RWPE2 (cell line): ENCODE measurements around the gene COL25A1.
A peak's percentile ranks its signal among the peaks of the same experiment; 100 is the strongest.

ENCODE experiments used
- ATAC-seq: fragments of 200-7000 bp; cut with Tn5 transposase; 3 replicates; pipeline ENCODE4 v1.9.1; 2021; ENCODE audit warnings: low read depth
- DNase-seq: peaks from one replicate; pipeline ENCODE4 v3.0.0-alpha.2; 2020; ENCODE audit warnings: low spot score
- H3K27ac ChIP-seq: fragments of 450-650 bp; 2 replicates; pipeline ENCODE4 v1.5.1; 2017; ENCODE audit warnings: mild to moderate bottlenecking; ENCODE audit not compliant: poor library complexity, severe bottlenecking
- H3K27me3 ChIP-seq: fragments of 250-450 bp; sonication (Bioruptor Pico); 2 replicates; pipeline ENCODE4 v1.5.1; 2021; ENCODE audit warnings: mild to moderate bottlenecking, moderate library complexity; ENCODE audit not compliant: insufficient read depth, poor library complexity, severe bottlenecking
- H3K36me3 ChIP-seq: fragments of 250-450 bp; sonication (Bioruptor Pico); 2 replicates; pipeline ENCODE4 v1.5.1; 2020; ENCODE audit warnings: low read depth, mild to moderate bottlenecking, moderate library complexity
- H3K4me1 ChIP-seq: fragments of 250-450 bp; sonication (Bioruptor Pico); 2 replicates; pipeline ENCODE4 v1.5.1; 2021; ENCODE audit warnings: mild to moderate bottlenecking, moderate library complexity; ENCODE audit not compliant: insufficient read depth, poor library complexity, severe bottlenecking
- H3K4me3 ChIP-seq: fragments of 250-450 bp; sonication (Bioruptor Pico); 2 replicates; pipeline ENCODE4 v1.5.1; 2021; ENCODE audit warnings: mild to moderate bottlenecking, moderate library complexity; ENCODE audit not compliant: severe bottlenecking
- H3K9me3 ChIP-seq: fragments of 250-450 bp; sonication (Bioruptor Pico); 2 replicates; pipeline ENCODE4 v1.5.1; 2021; ENCODE audit warnings: mild to moderate bottlenecking, moderate library complexity; ENCODE audit not compliant: severe bottlenecking
- TF ChIP-seq, protein P1 (sequence below): fragments of 450-650 bp; IDR thresholded peaks from one replicate; pipeline ENCODE4 v1.5.1; 2017; ENCODE audit warnings: mild to moderate bottlenecking, moderate library complexity; ENCODE audit not compliant: poor library complexity, severe bottlenecking

The COL25A1 gene

DNA sequence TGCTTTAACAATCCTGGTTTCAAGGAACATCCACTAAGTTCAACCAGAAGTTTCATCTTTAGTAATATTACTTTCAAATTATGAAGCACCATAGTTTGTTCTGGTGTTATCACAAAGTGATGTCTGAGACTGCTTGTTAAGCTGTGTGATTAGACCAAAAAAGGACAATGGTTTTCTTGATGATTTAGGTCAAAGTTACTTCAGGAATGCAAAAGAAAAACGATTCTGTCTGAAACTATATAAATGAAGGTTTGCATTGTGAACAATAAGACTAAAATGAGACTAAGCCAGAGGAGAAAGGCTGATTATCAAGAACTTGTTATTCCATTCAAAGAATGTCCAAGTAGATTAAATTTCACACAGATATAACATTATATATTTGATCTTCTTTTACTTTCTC is 417.2 kb downstream of the COL25A1 start:
- Histone ChIP-seq H3K36me3 (no peaks in the 10 kb centered on the region), H3K4me1 (peaks cover 10% of the 10 kb centered on the region), H3K4me3 (no peak overlapping the region), H3K27ac (no peak overlapping the region), H3K27me3 (no peaks in the 10 kb centered on the region), H3K9me3 (no peaks in the 10 kb centered on the region)
- ATAC-seq (no peak; the same call in 2 of the 3 replicates), DNase-seq (no peak)
- TF ChIP-seq, protein P1, sequence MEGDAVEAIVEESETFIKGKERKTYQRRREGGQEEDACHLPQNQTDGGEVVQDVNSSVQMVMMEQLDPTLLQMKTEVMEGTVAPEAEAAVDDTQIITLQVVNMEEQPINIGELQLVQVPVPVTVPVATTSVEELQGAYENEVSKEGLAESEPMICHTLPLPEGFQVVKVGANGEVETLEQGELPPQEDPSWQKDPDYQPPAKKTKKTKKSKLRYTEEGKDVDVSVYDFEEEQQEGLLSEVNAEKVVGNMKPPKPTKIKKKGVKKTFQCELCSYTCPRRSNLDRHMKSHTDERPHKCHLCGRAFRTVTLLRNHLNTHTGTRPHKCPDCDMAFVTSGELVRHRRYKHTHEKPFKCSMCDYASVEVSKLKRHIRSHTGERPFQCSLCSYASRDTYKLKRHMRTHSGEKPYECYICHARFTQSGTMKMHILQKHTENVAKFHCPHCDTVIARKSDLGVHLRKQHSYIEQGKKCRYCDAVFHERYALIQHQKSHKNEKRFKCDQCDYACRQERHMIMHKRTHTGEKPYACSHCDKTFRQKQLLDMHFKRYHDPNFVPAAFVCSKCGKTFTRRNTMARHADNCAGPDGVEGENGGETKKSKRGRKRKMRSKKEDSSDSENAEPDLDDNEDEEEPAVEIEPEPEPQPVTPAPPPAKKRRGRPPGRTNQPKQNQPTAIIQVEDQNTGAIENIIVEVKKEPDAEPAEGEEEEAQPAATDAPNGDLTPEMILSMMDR: no peak

GRCh38 chr4:108884596-108884995 is 417.9 kb downstream of the COL25A1 start:
- no peaks in the 10 kb centered on the region for H3K36me3 ChIP-seq
- no peak for ATAC-seq
- H3K27ac ChIP-seq: no peak overlapping the region
- no peak for DNase-seq
- H3K4me3 ChIP-seq: no peak overlapping the region
- H3K4me1 ChIP-seq: peaks cover 10% of the 10 kb centered on the region
- H3K27me3 ChIP-seq: no peaks in the 10 kb centered on the region
- no peaks in the 10 kb centered on the region for H3K9me3 ChIP-seq
- TF ChIP-seq, protein P1: no peak

DNA sequence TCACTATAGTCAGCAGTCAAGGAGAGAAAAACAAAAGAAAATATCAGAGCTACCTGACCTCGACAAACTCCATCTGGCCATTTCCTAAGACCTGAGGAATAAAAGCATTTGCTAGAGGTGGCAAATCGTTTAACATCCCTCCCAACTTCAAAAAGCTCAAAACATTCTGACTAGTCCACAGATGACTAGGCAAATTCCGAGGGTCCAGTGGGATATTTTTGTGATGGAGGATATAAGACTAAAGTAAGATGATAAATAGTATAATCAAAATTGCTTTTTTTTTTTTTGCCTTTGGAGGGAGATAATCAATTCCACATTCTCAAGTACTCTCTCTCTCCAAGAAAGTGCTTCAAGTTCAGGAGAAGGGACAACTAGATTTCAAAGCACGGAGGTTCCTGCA is 420.5 kb downstream of the COL25A1 start:
- H3K4me3 ChIP-seq: no peak overlapping the region
- DNase-seq: no peak
- no peaks in the 10 kb centered on the region for H3K36me3 ChIP-seq
- no peak for ATAC-seq
- H3K4me1 ChIP-seq: peaks cover 10% of the 10 kb centered on the region
- H3K9me3 ChIP-seq: no peaks in the 10 kb centered on the region
- no peaks in the 10 kb centered on the region for H3K27me3 ChIP-seq
- peak overlapping the region; percentile 39 for H3K27ac ChIP-seq
- TF ChIP-seq, protein P1: no peak

- peak; percentile 96 for ATAC-seq
- H3K27ac ChIP-seq: peak overlapping the region; percentile 39
- H3K9me3 ChIP-seq: no peaks in the 10 kb centered on the region
- TF ChIP-seq, protein P1: no peak
- peaks cover 10% of the 10 kb centered on the region for H3K4me1 ChIP-seq
- no peaks in the 10 kb centered on the region for H3K27me3 ChIP-seq
- H3K4me3 ChIP-seq: no peak overlapping the region
- no peak for DNase-seq
- H3K36me3 ChIP-seq: no peaks in the 10 kb centered on the region
These were observed 421.3 kb downstream of the COL25A1 start for GRCh38 chr4:108881190-108881589.

- no peaks in the 10 kb centered on the region for H3K9me3 ChIP-seq
- DNase-seq (no peak), ATAC-seq (no peak)
- H3K27ac ChIP-seq: no peak overlapping the region
- TF ChIP-seq, protein P1: no peak
- no peaks in the 10 kb centered on the region for H3K27me3 ChIP-seq
- no peaks in the 10 kb centered on the region for H3K36me3 ChIP-seq
- H3K4me1 ChIP-seq: peaks cover 10% of the 10 kb centered on the region
- no peak overlapping the region for H3K4me3 ChIP-seq
These were observed 423.7 kb downstream of the COL25A1 start for GRCh38 chr4:108878806-108879205.
